NCI-H146 treated with DMSO at 0.1 percent for 48 hours (cell line): ENCODE measurements around the gene ART3.

ENCODE experiments used
- DNase-seq: peaks from one replicate; lab custom pipeline; 2025; ENCODE audit not compliant: unreplicated experiment; lab: John Stamatoyannopoulos, UW

ART3 gene

DNA sequence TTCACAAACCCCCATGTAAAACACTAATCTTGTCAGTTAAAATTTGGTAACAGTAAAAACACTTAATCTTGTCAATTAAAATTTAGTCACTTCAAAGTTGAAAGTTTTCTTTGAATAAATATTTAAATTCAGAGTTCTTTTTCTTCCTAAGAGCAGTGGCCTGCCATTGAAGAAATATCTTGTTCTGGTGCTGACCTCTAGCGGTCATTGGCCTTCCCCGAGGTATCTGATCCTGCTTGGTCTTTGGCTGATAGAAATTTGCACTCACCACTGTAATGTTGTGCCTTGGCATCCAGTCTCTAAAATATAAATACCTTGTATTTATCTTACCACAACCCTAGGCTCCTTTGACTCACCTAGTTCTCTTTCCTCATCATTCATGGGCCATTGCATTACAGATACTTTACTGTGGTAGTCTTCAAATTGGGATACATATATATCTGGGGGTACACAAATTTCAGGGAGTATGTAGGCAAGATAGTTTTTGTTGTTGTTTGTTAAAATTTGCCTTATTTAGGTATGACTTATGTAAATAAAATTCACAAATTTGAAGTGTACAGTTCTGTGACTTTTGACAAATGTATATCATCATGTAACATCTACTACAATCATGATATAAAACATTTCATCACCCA is 6.7 kb upstream of the ART3 start:
- DNase-seq = peak; percentile 40

DNA sequence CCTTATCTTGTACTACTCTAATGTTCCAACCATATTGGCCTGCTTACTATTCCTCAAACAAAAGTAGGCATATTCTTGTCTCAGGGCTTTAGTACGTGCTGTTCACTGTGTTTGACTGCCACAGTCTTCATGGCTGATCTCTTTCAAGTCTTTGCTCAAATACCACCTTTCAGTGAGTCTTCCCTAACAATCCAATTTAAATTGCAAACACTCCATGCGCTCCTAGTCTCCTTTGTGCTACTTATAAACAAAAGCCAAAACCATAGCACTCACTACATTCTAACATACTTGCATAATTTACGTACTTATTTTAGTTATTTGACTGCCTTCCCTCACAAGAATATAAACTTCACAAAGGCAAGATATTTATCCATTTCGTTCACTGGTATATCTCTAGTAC is 1.7 kb upstream of the ART3 start:
- no peak for DNase-seq

DNA sequence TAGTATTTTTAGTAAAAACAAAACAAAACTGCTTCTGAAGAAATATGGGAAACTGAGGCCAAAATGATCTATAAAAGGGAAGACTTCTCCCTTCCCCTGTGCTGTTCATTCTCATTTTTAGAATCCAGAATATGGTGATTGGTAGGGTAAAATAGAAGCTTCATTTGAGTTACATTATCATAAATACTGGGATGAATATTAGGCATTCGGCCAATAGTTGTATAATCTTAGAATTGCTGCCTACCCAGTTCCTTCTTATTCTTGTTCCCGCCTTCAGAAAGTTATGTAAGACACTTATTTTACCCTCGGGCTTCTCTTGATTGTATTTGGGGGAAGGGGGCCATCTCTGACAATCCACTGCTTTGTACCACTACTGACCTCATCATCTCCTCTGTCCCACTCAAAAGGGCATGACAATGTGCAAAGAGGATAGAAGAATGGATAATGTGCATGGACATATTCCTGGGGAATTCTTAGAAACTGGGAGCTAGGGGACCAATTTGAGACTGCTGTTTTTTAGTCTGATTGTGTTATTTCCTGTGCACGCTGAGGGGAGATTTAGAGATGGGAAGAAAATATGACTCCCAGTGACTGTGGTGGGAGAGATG is 588 bp downstream of the ART3 start:
- no peak for DNase-seq

DNA sequence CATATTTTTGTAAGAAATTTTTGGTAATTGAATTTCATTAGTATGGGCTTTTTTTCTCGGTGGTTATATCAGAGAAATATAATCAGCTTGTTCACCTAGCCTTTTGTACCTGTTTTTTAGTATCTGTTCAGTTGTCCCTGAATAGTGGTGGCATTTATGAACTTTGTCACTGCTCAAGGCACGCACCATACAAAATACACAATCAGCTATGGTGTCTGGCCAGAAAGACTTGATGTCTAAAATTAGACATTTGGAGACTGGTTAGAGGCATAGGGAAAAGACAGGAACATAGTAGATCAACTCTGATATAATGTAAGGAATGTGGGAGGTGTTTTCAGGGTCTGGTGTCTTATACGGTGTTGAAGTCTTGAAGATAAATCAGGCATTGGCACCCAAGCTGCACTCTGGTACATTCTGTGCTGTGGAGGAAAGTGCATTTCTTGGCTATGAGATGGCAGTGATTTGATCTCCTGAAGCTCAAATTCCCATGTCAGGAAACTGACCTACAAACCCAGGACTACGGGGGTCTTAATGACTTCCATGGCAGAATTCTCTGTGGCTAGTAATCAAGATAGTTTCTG is 3.6 kb downstream of the ART3 start:
- no peak for DNase-seq

DNA sequence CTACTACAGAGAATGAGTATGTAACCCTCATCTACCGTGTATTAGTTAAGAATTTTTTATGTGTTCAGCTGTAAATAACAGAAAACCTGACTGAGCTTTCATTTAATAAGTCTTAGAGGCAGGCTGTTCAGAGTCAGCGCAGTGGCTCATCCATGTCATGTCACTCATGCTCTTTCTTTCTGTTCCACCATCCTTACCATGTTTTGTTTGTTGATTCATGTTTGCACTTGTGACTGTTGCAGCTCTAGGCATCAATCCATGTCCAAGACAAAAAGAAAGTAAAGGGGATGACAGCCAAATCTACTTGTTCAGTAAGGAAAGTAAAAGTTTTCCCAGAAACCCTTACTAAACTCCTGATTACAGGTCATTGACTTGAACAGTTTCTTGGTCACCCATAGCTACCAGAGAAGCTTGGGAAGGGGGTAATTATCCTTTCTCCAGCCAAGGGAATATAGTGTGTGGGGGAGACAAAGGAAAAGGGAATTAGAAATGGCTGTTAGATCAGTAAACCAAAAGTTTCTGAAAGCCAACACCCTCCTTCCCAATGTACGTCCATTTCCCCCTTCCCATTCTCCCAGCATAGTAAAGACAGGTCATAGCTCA is 9.0 kb downstream of the ART3 start:
- no peak for DNase-seq

DNA sequence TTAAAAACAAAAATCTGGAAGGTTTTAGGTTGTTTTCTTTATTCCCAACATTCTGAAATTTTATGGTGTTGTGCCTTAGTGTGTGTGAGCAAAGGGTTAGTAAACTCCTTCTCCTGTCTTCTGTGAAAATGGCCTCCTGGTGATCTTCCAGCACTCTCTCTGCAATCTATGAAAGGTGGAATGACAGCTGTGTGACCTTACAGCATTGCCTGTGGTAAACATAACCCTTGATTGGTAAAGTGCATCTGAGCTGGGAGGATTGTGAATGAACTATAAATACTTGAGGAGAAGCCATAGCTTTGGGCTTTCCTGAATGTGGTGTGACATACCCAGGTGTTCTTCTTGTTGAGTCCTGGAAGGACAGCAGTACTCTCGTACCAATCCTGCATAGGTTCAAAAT is 10.0 kb downstream of the ART3 start:
- DNase-seq = no peak

DNA sequence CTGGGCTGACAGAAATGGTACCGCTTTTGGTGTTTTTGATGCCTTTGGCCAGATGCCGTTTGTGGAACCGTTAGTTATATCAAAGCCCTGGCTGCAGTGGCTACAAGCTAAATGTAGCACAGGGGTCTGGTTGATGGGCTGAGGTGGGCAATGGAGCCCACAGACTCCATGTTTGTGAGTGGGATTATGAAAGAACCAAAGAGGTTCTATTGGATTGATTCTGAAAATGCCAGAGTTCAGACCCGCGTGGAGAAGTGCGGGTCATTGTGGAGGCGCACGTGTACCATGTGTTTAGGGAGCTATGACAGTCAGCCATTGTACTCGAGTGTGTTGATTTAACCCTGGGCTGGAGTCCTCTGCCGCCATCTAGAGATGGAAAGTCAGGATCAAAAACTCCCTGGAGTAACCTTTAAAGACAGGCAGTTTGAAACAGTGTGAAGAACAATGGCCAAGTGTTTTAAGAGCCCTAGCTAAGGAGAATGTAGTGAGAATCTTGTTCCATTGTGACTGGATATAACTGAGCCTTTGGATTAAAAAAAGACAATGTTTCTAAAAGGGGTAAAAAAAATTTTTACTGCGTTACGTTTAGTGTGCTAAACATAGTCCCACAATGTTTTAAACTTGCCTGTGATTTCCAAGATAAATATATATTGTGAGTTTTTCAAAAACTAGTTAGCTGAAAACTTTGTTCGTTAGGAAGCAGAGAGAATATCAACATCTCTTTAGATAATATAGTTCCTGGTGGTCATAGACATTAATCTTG is 12.7 kb downstream of the ART3 start:
- DNase-seq = peak; percentile 63

DNA sequence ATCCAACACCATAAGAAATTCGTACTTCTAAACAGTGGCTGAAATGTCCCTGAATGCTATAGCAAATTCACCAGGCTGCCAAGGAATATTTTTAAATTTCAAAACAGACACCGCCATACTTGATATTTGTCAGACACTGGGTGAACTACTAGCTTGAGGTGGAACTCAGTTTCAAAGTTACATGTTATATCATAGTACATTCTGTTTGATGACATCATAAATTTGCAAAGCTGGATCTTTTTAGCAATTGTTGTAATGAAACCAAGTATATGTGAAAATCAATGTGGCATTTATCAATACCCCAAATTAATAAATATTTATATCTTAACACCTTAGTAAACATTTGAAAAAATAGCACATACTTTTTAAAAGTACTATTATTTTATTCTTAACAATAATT is 14.2 kb downstream of the ART3 start:
- no peak for DNase-seq

DNA sequence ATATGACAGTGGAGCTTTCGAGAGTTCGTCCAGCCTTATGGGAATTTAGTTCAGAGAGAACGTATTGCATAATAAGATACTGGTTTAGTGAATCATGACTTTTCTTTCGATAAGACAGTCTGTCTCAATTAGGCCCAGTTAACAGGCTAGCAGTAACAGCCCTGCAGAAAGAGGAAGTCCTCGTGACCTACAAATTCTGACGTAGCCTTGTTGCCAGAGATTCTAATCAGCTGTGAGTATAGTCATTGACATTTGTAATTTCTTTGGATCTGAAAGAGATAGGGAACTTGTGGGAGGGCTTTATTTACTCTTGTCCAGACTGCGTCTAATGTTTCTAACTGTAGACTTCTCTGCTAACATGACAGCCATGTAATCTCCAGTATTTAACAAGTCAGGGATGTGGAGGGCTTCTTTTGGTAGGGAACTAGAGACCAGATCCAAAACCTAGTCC is 15.8 kb downstream of the ART3 start:
- DNase-seq = no peak

DNA sequence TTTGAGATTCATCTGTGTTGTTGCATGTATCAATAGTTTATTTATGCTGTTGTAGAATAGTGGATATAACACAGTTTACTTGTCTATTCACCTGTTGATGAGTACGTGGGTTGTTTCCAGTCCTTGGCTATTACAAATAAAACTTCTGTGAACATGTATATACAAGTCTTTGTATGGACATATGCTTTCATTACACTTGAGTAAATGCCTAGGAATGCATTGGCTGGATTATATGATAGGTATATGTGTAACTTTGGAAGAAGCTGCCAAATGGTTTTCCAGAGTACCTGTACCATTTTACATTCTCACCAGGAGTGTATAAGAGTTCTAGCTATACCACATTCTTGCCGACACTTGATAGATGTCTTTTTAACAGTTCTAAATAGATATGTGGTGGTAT is 16.5 kb downstream of the ART3 start:
- no peak for DNase-seq

DNA sequence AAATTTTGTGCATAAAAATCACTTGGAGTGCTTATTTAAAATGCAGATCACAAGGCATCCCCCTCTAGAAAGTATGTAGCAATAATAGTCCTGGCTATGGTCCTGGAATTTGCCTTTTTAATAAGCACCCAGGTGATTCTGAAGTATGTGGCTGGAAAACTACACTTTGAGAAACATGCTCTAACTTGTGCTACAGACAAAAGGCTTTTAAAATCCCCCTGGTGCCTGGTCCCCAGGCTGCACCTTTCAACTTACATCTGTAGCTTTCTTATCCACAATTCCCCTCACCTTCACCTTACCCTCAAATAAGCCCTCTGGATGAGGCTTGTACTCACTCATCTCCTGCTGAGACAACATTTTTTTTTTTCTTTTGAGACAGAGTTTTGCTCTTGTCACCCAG is 21.1 kb downstream of the ART3 start:
- DNase-seq = no peak

DNA sequence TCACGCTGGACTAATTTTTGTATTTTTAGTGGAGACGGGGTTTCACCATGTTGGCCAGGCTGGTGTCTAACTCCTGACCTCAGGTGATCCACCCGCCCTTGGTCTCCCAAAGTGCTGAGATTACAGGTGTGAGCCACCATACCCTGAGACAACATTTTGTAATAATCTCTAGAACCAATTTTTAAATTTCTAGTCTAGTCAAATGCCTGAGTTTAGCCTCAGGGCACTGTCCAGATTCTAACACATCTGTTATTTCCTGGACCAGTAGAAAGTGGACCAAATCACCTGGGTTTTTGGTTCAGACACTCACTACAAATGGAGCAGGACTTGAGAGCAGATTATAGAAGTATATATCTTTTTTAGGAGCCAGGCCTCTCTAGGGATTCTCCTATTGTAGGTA is 21.6 kb downstream of the ART3 start:
- DNase-seq = no peak

DNA sequence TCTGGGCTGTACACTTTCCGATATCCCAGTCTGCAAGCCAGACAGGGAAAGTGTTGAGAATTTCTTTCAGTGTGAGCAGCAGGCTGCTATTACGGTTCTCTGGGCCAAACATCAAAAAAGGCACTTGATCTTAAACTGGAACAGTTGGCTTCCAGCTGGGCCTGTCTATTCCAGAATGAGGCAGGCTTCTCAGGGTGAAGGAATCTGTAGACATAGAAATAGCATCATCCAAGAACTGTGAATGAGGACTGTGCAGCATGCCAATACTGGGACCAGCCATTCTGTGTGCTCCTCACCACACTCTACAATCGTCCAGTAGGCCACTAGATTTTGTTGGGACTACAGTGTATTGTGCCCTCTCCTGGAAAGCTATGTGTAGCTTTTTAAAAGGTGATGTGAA is 31.1 kb downstream of the ART3 start:
- no peak for DNase-seq

DNA sequence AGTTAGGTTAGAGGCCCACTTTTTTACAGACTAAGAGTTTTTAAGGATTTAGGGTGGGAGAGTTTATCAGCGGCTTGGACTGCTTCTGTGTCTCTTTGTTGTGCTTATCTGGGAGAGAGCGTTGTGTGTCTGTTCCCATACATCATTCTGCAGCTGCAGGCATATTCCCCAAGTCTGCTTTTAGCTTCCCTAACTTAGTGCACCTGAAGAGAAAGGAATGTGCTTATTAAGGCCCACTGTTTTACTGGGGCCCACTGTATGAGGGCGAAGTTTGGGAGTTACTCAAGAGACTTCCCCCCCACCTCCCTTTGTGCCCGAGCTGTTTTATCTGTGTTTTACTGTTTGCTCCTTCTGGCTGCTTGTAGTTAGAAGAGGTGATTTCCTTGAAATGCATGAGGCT is 31.9 kb downstream of the ART3 start:
- no peak for DNase-seq

DNA sequence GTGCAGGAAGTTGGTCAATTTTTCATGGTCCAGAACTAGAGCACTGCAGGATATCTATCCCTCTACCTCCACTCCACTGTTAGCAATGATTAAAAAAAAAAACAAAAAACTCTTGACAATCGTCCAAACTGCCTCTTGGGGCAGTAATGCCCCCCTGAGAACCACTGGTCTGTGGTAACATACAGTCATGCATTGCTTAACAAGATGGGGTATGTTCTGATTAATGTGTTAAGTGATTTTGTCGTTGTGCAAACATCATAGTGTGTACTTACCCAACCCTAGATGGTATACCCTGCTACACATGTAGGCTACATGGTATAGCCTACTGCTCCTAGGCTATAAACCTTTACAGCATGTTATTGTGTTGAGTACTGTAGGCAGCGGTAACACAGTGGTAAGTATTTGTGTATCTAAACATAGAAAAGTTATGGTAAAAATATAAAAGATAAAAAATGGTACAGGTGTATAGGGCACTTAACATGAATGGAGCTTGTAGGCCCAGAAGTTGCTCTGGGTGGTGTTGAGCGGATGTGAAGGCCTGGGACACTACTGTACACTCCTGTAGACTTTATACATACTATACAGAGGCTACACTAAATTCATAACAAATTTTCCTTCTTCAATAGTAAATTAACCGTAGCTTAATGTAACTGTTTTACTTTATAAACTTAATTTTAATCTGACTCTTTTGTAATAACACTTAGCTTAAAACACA is 34.1 kb downstream of the ART3 start:
- DNase-seq = no peak

DNA sequence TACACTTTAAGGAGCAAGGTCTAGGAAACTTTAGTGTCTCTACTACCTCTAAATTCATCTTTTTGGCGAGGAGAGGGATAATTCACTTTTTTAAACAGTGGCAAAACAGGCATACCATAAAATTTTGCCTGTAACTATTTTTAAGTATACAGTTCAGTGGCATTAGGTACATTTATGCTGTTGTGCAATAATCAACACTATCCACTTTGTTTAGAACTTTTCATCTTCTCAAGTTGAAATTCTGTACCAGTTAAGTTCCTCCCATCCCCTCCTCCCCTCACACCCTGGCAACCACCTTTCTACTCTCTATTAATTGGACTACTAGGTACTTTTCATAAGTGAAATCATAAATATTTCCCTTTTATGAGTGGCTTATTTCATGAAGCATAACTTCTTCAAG is 42.3 kb downstream of the ART3 start:
- DNase-seq = no peak

DNA sequence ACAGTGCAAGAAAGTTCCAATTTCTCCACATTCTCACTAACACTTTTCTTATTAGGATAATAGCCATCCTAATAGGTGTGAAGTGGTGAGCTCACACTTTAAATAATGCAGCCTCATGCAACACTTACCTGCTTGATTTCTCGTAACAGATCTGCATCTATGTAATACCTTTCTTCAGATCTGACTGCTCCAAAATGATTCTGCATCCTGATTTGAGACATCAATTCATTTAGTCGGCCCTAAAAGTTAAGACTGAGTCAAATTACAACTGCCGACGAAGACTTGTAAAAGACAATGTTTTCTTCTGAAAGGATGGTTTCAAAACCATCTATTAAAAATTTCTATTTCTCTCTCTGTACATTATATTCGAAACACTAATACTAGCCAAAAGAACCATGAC is 43.0 kb downstream of the ART3 start:
- no peak for DNase-seq

DNA sequence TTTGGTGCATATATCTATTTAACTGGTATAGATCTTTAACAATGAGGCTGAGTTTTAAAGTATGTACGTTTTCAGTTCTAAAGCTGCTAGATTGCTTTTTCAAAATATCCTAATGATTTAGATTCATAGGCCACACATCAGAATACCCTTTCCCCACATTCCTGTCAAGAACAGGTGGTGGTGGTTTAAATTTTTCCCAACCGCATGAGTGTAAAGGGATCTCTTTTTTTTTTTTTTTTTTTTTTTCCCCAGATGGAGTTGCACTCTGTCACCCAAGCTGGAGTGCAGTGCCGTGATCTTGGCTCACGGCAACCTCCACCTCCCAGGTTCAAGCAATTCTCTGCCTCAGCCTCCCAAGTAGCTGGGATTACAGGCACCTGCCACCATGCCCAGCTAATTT is 45.7 kb downstream of the ART3 start:
- no peak for DNase-seq

DNA sequence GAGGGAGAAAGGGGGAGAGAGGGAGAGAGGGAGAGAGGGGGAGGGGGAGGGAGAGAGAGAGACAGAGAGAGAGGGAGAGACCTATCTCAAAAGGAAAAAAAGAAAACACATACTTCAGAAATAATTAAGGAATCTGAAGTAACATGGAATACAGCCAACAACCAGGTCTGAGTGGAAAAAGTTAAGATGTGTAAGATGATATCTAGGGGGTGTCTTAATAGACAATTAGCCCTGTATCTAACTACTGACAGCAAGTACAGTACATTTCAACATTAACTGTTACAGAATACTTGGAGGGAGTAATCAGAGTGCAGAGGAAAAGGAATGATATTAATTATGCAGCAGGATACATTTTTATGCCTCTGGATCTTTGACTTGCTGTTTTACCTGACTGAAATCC is 51.3 kb downstream of the ART3 start:
- no peak for DNase-seq

DNA sequence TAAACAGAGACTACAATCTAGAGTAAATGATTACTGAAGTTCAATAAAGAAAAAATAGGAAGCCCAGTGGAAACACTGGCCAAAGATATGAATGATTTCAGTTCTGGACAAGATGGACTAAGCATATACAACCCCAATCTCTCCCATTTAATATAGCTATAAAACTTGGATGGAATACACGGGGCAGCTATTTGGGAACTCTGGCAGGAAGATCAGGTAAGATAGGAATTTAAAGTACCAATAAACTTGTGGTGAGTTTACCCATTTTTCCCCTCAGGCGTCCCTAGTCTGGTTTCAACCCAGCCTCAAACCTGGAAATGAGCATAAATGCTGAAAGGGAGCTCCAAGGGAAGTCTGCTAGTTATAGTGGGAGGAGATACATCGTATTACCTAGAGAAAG is 53.2 kb downstream of the ART3 start:
- no peak for DNase-seq

DNA sequence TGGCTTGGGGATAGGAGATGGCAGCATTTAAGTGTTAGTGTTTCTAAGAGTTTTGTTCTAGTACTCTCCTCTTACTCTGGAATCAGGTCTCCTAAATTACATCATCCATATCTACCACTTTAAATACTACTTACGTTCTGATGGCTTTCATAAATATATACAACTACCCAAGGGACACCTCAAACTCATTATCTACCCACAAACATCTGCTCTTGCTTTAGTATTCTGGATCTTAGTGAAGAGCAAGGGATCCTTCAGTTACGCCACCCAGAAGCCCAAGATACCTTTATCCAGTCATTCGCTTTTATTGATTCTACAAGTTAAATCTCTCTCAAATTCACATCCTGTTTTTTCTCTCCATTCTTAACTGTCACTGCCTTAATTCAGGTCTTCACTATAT is 66.7 kb downstream of the ART3 start:
- no peak for DNase-seq
